HG03469 (cell line): ENCODE data around the gene GLP1R.

Experiments used
- ATAC-seq: cut with Tn5 transposase; IDR thresholded peaks from one replicate; pipeline ENCODE4 v1.9.1; 2021; ENCODE audit warnings: mild to moderate bottlenecking, moderate library complexity, moderate number of reproducible peaks; ENCODE audit not compliant: unreplicated experiment

GLP1R gene

DNA sequence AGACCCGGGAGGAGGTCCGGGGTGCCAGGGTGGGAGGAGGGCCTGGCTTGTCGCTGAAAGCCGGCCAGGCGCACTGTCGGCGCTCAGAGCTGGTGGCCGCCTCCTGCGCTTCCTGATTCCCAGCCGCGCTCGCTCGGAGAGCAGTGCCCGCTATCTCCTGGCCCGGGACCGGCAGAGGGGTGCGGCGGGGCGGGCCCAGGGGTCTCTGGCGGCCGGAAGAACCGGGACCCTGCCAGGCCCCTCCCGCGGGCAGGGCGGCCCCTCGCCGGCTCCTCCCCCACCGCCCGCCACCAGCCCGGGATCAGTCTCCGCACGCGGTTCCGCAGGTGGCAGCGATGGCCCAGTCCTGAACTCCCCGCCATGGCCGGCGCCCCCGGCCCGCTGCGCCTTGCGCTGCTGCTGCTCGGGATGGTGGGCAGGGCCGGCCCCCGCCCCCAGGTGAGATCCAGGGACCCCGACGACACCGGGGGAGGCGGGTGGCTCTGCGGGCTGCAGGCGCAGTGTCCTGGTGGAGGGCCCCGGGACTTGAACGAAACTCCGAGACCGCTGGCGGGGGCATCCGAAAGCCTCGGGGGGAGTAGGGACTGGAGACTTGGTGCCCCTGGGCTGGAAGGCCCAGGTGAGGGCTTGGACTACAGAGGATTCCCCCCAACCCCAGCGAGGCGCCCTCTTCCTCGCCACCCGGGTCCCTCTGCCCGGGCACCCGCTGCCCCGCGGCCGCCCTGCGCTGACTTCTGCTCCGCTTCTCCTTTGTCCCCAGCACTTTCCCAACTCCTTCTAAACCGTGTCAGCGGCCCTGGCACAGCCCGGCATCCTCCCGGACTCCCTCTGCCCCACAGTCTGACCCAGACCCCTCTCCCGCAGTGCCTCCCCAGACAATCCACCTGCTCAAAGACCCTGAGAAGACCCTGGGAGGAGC lies at the start of gene GLP1R:
Gene GLP1R (plus strand): TSS at position 301 of the 919 bp plus-strand sequence. CDS start 60 bp downstream, at position 361.
- ATAC-seq = no peak

DNA sequence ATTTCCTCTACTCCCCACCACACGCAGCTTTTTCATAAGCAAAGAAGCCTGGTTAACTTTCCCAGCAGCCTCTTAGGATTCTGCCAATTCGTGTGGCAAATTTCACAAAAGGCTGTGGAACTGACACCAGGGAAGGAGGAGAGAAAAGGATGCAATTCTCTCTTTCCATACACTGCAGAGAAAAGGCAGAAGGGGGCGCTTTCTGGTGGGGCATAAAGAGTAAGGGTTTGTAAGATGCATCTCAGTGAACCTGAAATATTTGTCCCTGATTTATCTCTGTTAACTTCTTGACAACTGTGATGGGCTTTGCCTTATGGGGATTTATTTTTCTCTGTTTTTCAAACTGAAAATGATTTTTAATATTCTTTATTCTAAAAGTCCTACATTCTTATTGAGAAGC lies 45.5 kb upstream of the GLP1R start:
- no peak for ATAC-seq

DNA sequence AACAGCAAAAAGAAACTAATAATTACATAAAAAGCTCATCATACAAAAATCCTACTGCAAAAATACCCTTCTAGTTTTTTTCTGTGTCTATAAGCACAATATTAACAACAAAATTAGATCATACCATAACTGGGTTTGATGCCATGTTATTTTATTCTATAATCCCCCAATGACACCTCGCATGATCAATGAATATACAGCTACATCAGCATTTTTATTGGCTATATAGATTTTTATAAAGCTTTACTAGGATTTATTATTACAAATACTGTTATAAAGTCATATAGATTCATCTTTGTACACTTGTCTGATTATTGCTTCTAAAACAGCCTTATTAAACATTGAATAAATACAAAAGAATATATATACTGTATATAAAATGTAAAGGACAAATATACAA lies 45.1 kb upstream of the GLP1R start:
- ATAC-seq = no peak

DNA sequence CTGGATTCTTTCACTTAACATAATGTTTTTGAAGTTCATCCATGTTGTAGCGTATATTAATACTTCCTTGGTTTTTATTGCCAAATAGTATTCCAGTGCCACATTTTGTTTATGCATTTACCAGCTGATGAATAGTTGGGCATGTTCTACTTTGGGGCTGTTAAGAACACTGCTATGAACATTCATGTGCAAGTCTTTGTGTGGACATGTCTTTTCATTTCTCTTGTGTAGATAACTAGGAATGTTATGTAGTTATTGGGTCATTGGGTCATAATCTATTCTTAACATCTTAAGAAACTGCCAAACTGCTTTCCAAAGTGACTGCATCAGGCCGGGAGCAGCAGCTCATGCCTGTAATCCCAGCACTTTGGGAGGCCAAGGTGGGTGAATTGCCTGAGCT lies 43.8 kb upstream of the GLP1R start:
- no peak for ATAC-seq

DNA sequence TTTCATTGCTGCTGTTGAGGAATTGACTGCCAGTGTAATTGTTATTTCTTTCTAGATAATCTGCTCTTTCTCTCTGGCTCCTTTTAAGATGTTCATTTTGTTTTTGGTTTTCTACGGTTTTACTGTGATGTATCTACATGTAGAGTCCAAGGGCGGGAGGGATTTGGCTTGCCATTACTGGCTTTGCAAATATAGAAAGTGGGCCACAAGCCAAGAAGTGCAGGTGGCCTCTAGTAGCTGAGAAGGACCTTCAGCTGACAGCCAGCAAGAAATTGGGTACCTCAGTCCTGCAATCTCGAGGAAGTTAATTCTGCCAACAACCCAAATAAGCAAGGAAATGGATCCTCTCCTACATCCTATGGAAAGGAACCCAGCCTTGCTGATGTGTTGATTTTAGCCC lies 42.8 kb upstream of the GLP1R start:
- no peak for ATAC-seq

DNA sequence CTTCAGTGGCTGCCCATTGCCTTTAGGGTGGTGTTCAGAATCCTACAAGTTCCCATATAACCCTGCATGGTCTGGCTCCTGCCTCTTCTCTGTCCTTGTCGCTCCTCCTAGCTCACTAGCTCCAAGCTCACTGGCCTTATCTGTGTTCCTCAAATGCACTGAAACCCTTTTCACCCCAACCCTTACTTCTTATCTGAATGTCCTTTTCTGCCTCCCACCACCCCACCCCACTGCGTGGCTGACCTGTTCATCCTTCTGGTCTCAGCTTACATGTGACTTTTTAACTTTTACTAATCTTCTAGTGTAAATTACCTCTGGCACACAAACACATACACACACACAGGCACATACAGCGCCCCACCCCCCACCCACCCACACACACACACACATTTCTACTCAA lies 41.0 kb upstream of the GLP1R start:
- no peak for ATAC-seq

DNA sequence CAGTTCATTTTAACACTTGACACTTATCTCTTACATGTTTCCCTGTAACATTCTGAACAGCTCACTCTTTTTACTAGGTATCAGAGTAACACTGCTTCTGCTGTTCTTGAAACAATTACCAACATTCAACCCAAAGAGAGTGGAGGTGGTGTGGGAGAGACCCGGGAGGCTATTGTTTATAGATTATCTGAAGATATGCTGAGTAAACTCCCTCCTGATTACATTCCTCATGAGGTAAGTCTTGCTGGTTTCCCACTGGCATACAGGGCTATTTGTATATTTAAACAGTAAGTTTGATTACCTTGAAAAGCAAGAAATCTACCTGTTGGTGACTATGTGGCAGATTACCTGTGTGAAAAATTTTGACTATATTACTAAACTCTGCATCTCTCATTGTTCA lies 39.8 kb upstream of the GLP1R start:
- ATAC-seq = no peak

DNA sequence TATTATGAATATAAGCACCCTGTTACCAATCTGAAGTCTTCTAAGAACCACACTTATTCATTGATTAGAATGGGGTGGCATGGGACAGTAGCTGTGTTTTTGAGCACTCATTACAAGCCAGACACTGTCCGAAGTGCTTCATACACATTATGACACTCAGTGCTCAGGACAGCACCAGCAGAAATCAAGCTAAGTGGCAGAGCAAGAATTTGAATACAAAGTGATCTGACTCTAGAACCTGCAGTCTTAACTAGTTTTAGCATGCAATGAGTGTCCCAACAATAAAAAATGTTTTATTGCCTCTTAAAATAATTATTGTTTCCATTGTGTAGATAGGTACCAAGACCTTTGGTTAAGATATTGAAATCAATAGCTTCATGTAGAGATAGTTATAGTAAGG lies 39.1 kb upstream of the GLP1R start:
- ATAC-seq = no peak

DNA sequence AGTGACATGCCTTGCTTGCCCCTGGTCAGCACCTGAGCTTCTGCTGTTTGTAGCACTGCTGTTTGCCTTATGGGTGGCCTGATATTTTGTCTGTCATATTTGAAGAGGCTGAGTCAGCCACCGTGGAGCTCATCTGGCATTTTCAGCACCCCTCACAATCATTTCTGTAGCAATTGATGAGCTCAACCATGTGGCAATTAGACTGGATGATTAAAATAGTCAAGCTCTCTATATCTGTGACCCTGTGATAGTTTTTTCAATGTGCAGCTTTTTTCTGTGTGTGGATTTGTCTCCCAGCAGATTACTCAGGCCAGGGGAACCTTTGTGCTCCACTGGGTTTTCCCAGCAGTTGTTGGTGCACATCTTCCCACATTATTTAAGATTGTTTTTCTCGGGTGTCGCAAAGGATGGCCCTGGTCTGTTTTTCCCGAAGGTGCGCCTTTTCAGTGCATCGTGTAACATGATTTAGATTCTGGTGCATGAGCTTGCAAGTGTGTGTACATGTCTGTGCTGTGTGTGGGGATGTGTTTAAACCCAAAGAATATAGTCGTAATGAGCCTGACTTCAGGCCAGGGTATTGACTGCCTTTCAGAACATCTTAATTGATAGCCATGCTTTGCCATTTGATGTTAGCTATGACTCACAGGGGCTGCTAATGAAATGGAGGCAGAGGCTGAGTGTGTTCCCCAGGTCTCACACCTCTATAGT lies 31.6 kb upstream of the GLP1R start:
- ATAC-seq = no peak

DNA sequence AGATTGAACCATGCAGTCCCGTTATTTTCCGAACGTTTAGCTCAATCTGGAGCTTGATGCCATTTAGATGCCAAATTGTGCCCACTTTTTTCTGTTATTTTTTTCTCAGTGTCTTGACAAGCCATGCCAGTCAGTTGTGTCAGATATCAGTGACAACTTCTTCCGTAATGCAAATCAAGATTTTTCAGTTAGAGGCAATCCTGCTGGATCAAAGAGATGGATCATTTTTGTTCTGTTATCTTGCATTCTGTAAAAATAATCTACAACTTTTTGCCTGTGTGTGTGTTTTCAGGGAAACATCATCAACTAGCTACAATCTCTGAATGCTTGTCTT lies 31.1 kb upstream of the GLP1R start:
- ATAC-seq = no peak

DNA sequence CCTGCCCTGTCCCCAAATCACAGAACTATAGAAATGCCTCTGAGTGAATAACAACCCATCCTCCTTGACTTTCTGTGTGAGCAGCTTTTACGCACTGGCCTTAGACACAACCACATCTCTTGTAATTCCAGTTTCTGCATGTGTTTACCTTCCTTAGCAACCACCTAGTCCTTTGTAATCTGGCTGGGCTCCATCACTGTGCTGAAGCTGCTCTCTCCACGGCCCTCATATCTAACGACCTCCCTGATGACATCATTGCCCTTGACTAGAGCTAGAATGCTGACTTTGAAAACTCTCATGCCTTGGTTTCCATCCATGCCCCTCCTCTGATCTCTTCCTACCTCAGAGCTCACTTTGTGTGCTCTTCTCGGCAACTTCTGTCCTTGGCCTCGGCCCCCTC lies 30.5 kb upstream of the GLP1R start:
- ATAC-seq = no peak

DNA sequence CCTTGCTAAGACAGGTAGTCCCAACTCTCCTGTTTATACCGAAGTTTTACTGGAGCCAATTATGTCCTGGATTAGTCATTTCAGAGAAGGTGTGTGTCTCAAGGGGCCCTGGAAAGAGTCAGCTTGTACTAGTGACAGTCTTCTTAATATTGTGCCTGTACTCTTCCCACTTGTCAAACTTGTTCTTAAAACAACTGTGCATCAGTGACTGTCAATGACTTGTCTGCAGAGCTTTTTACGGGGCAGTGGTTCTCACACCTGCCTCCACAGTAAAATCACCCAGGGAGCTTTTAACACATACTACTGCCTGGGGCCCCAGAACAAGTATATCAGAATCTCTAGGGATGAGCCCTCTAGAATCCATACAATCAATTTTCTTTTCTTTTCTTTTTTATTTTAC lies 28.4 kb upstream of the GLP1R start:
- ATAC-seq = no peak

DNA sequence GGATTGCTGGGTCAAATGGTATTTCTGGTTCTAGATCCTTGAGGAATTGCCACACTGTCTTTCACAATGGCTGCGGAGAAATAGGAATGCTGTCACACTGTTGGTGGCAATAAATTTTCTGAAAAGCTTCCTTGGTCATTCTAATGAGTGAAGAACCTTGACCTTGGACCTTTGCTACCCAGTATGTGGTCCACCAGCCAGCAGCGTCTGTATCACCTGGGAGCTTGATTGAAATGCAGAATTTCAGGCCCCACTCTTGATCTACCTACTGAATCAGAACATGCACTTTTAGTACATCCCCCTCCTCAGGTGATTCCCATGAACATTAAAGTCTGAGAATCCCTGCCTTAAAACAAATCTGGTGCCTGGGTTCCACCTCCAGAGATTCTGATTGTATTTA lies 27.5 kb upstream of the GLP1R start:
- ATAC-seq = no peak

DNA sequence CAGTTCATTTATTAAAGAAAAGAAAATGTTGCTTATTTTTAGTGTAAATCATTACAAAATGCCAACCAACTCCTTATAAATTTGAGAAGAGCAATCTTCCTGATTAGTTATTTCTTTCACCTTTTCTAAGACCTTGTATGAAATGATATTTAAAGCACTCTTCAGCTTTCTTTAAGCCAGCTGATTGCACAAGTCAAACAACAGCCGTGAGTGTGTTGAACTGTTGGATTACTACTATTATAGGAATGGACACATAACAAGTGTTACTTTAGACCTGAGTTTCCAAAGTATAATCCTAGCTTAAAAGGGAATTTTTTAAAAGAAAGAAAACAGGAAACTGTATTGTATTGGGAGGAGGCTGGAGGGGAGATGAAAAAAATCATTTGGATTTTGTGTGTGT lies 26.8 kb upstream of the GLP1R start:
- ATAC-seq = no peak

DNA sequence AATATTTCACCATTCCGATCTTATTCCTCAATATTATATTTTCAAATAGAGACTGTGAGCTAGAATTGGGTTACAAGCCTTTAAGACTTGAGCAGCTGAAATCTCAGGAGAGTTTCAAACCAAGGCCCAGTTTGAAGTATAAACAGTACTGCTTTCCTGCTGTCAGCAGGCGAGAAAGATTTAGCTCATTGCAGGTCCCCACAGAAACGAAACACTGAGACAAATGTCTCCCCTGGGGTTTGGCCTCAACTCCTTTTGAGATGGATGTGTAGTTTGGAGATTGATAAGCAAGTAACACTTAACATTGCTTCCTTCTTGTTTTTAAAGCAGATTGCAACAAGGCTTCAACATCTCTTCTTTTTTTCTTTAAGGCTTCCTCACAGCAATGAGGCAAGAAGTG lies 22.4 kb upstream of the GLP1R start:
- no peak for ATAC-seq

DNA sequence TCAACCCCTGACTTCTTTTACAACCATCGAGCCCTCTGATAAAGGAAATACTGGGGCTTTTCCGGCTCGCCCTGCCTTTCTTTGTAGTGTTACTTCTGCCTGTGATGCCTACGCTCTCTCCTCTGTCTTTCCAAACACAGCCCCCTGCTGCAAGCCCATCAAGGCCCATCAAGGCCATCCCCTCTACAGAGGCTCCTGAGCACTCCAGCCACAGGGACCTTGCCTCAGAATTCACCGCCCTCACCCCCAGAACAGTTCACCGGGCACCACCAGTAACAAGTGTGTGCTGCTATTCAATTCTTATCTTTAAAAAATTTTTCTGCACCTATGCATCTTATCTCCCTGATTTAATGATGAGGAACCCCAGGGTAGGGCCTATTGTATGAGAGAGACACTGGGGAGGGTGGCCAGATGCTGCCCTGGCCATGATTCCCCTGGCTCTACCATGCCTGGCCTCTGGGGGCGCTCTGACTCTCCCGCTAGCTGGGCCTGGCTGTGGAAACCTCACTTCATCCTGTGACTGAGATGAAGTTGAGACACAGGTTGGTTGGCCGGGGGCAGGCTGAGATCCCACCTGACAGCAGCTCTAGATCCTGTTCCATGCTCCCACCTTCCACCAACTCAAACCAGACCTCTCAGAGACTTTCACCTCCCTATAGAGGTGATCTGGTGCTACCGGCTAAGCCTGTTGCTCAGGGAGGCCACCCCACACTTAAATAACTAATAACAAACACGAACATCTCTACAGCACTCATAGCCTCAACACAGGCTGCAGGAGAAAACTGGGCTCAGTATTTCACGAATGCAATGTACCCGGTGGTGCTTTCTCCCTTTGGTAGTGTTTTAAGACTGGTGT lies 19.2 kb upstream of the GLP1R start:
- no peak for ATAC-seq

DNA sequence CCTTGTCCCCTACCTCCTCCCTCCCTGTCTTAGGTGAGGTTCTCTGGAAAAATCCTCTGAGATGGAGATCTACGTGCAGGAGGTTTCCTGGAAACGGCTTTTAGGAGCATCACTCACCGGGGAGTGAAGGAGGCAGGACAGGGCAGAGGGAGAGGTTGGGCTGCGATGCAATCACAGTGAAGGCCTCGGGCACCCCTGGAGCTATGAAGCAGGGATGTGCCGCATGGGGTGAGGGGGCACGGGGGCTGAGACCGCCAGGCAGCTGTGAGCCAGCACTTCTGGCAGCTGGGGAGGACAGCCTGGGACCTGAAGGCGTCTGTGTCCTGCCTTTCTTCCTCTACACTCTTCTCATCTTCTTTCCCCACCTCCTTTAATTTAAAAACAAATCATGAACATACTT lies 12.9 kb upstream of the GLP1R start:
- ATAC-seq = no peak

DNA sequence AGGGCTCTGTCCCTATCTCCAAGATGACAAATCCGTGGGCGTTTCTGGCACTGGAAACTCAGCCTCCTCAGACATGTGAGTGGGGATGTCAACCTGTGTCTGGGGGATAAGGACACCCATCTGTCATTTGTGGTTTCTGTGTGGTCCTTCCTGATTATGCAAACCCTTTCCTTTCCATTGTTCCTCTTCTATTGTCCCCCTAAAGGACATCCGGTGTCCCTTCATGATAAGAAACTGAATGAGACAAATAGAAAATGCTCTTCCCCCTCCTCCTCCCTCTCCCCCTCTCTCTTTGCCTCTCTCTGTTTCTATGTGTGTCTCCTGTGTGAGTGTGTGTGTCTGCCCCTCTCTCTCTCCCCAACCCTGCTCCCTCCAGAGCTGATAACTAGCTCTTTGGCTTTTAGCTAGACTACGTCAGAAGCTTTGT lies 11.5 kb upstream of the GLP1R start:
- no peak for ATAC-seq

DNA sequence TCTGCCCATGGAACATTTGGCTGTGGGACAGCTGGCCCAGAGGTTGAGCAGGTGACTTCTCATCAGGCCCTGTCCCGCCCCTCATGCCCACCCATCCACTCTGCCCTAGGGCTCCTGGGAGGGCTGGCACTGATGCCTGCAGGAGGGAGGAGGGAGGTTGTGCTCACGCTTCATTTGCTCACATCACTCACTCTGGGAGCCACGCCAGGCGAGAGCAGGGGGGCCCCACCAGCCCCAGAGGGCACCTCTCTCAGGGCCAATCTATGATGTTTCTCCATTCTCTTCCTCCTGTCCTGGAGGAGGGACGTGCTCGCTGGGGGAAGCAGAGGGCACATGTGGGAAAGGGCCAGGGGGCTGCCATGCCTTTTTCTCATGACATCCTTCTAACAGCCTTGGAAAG lies 10.9 kb upstream of the GLP1R start:
- no peak for ATAC-seq

DNA sequence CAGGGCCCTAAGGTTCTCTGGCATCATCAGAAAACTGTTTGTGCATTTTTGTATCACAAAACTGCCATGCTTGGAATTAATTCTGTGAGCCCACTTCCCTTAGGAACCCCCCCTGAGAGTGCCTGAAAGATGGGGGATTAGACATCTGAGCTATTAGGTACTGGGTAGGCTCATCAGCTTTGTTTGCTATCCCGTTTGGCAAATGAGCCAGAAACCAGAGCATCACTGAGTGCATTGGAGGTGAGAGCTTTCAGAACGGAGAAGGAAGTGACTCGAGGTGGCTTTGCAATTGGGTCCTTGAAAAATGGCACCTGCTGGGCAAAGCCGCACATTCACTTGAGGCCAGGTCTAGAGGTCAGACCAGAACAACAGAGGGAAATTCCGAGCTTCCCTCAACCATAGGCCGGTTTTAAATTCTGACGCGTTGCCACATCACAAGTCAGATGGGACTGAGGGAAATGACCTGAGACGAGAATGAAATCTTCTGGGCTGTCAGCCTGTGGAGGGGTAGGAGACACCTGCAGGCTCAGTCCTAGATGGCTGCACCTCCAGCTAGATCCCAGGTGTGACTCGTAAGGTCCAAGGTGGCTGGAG lies 8.4 kb upstream of the GLP1R start:
- no peak for ATAC-seq

DNA sequence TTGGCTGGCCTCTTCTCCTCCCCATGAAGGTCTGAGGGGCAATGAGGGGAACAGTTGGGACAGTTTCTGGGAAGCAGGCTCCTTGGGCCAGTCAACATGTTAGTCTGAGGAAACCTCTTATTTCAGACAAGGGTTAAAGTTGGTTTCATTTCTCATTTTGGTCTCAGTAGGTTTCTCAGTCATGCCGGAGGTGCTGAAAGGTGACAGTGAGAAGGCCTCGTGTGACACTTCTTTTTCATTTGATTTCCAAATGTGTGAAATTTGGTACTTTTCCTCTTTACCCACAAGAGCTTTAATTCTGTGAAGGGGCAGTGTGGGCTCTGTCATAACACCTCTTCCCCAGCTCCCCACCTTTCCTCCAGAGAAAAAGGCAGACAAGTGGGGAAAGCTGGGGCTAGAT lies 7.5 kb upstream of the GLP1R start:
- ATAC-seq = no peak
